ENCODE measurements around the gene ARMC8.
A peak's percentile ranks its signal among the peaks of the same experiment; 100 is the strongest.
"Not testable (repeated sequence)": the region's sequence is repeated elsewhere in the genome, so short reads cannot be mapped to it uniquely, and the experiment has no call there.

Gene ARMC8, protein sequence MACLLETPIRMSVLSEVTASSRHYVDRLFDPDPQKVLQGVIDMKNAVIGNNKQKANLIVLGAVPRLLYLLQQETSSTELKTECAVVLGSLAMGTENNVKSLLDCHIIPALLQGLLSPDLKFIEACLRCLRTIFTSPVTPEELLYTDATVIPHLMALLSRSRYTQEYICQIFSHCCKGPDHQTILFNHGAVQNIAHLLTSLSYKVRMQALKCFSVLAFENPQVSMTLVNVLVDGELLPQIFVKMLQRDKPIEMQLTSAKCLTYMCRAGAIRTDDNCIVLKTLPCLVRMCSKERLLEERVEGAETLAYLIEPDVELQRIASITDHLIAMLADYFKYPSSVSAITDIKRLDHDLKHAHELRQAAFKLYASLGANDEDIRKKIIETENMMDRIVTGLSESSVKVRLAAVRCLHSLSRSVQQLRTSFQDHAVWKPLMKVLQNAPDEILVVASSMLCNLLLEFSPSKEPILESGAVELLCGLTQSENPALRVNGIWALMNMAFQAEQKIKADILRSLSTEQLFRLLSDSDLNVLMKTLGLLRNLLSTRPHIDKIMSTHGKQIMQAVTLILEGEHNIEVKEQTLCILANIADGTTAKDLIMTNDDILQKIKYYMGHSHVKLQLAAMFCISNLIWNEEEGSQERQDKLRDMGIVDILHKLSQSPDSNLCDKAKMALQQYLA

GRCh38 chr3:138187296-138188012, at the start of gene ARMC8:
TSS of gene ARMC8 (plus strand) at chr3:138187301. CDS start at chr3:138187555, 254 bp downstream.
- peak in 1 of 2 donors; percentile 6 for DNase-seq (ENCODE audit: low read depth in 2 of 2)

DNA sequence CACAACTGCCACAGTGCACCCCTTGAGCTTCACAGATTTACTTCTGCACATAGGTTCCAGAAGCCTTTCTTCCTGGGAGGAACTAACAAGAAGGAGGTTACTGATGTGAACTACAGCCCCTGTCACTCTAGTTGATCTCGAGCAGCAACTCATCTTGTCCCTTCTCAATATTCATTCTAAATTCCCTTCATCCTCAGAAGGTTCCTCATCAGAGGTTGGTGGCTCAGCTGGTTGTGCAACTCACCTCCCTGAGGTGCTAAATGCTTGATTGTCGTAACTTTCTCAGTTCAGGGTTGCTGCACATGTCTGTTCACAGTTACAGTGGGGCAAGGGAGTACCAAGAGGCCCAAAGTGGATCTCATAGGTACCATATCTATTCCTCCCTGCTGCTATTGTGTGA, 49.2 kb upstream of the ARMC8 start:
- no peak for DNase-seq (ENCODE audit: low read depth in 2 of 2)

DNA sequence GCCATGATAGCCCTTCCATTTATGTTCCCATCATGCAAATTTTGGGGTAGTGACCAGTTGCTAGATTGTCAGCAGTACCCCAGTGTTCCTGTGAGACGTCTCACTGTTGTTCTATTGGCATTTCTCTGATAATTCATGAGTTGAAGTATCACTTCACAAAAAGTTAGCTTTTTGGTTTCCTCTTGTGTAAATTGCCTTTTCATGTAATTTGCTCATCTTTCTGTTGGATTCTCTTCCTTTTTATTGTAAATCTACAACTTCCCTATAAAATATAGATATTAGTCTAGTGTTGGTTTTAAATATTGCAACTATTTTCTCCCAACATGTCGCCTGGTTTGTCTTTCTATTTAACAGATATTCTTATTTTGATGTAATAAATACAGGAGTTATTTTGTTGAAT, 47.4 kb upstream of the ARMC8 start:
- no peak for DNase-seq (ENCODE audit: low read depth in 2 of 2)

- DNase-seq (ENCODE audit: low read depth in 2 of 2) = no peak
Observed at GRCh38 chr3:138140940-138141339, 46.2 kb upstream of the ARMC8 start.

- DNase-seq (ENCODE audit: low read depth in 2 of 2) = not testable (repeated sequence)
Observed at GRCh38 chr3:138142181-138142580, 44.9 kb upstream of the ARMC8 start.

GRCh38 chr3:138148503-138148902, 38.6 kb upstream of the ARMC8 start:
- DNase-seq (ENCODE audit: low read depth in 2 of 2) = no peak

DNA sequence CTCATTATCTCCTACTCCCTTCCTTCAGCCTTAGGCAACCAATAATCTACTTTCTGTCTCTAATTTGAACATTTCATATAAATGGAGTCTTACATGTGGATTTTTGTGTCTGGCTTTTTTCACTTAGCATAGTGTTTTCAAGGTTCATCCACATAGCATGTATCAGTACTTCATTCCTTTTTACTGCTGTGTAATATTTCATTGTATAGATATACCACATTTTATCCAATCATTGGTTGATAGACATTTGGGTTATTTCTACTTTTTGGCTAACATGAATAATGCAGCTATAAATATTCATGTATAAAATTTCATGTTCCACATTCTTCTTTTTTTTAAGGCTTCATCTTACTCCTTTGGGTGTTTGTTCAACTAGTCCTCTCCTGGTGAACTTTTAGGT, 32.6 kb upstream of the ARMC8 start:
- DNase-seq (ENCODE audit: low read depth in 2 of 2) = no peak

DNA sequence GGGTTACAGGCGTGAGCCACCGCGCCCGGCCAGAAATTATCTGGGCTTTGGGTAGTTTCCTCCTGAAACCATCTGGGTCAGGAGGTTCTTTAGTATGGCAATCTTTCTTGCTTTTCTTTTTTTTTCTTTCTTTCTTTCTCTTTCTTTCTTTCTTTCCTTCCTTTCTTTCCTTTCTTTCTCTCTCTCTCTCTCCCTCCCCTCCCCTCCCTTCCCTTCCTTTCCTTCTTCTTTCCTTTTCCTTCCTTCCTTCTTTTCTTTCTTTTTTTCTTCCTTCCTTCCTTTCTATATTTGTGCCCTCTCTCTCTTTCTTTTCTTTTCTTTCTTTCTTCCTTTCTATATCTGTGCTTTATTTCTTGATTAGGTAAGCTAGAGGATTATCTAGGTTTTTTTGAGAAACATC, 29.4 kb upstream of the ARMC8 start:
- DNase-seq (ENCODE audit: low read depth in 2 of 2) = no peak

GRCh38 chr3:138165061-138165460, 22.0 kb upstream of the ARMC8 start:
- DNase-seq (ENCODE audit: low read depth in 2 of 2) = no peak

- no peak for DNase-seq (ENCODE audit: low read depth in 2 of 2)
Observed at GRCh38 chr3:138172625-138173024, 14.5 kb upstream of the ARMC8 start.

DNA sequence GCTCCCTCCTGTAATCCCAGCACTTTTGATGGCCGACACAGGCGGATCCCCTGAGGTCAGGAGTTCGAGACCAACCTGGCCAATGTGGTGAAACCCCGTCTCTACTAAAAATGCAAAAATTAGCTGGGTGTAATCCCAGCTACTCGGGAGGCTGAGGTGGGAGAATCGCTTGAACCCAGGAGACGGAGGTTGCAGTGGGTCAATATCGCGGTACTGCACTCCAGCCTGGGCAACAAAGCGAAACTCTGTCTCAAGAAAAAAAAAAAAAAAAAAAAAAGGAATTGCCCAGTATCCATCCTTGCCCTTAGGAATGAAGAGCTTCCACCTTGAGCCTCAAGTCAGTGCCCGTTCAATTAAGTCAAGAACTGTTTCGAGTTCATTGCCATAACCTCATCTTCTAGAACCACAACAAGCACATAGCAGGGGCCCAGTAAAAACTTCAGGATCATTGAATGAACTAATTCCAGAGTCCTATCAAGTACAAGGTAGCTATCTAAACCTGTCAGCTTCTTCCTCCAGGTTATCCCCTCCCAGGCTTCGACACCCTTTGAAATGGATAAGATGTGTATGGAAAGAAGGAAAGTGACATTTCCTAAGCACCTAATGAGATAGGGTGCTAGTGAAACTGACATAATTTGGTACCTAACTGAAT, 13.2 kb upstream of the ARMC8 start:
- DNase-seq (ENCODE audit: low read depth in 2 of 2) = no peak

DNA sequence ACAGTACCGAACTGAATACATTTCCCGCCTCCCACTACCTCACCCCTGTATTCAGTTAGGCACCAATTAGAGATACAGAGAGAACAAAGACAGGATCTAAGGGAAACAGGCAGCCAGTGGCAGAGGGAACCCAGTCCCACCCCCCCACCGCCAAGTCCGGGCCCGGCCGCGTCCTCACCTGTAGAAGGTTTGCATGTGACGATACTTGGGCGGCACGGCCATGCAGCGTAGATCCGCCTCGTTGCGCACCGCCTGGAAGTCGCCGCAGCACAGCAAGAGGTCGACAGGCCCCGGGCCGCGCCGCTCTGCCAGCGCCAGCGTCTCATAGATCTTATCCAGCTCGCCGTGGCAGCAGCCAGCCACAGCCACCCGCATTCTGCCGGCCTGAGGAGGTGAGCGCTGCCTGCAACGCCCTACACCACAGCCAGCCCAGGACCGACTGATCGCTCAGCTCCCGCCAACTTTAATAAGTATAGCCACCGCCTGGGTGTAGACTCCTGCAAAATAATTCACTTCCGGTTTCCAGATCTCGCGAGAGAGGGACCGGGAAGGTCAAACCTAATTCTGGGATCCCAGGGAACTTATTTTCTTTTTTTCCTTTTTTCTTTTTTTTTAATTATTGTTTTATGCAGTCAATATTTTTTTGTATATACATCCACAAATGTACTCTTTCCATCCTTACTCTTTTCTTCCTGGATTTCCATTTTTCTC, 12.5 kb upstream of the ARMC8 start, which contains the start of gene DBR1:
TSS of gene DBR1 (minus strand) at position 501 of the 711 bp plus-strand sequence. CDS start at position 375, 126 bp downstream.
- peak; percentile 29 to 40 for DNase-seq (ENCODE audit: low read depth in 2 of 2)

- DNase-seq (ENCODE audit: low read depth in 2 of 2) = no peak
Observed at GRCh38 chr3:138180375-138181029, 6.6 kb upstream of the ARMC8 start.

- no peak for DNase-seq (ENCODE audit: low read depth in 2 of 2)
Observed at GRCh38 chr3:138184994-138185393, 2.1 kb upstream of the ARMC8 start.

DNA sequence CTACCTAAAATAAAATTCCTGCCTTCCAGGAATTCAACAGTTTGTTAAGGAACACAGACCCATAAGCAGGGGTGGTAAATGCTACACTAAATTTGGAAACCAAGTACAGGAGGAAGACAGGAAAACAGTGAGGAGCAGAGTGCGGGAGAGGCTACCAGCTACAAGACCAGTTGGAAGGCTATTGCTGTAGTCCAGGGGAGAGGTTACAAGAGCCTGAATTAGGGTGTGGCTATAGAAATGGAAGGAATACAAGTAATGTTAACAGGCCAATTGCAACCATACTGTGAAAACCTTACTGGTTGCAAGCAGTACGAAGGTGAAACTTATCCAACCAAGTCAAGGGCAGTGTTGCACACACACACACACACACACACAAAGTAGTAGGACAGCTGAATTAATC, 880 bp upstream of the ARMC8 start:
- DNase-seq (ENCODE audit: low read depth in 2 of 2) = no peak

GRCh38 chr3:138186803-138187295, 252 bp upstream of the ARMC8 start:
- peak; percentile 78 to 83 for DNase-seq (ENCODE audit: low read depth in 2 of 2)

GRCh38 chr3:138188013-138188730, 1.1 kb downstream of the ARMC8 start:
- no peak for DNase-seq (ENCODE audit: low read depth in 2 of 2)

DNA sequence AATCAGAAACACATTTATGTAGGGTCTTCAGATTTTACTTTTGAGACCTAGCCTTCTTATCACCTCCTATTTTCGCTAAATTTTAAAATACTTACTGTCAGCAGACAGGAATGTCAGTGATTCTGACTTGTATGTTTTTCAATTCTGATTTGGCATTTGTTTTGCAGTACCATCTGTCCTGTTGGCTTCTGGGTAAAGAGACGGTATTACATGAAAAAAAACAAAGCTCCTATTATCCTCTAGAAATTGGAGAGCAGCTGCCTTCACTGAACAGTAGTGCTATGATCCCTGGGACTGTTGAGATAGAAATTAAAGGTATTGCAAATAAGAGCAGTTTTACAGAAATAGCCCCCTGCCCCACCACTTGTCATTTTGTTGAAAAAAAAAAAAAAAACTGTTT, 8.4 kb downstream of the ARMC8 start:
- no peak for DNase-seq (ENCODE audit: low read depth in 2 of 2)

GRCh38 chr3:138196023-138196422, 8.9 kb downstream of the ARMC8 start:
- DNase-seq (ENCODE audit: low read depth in 2 of 2) = no peak

DNA sequence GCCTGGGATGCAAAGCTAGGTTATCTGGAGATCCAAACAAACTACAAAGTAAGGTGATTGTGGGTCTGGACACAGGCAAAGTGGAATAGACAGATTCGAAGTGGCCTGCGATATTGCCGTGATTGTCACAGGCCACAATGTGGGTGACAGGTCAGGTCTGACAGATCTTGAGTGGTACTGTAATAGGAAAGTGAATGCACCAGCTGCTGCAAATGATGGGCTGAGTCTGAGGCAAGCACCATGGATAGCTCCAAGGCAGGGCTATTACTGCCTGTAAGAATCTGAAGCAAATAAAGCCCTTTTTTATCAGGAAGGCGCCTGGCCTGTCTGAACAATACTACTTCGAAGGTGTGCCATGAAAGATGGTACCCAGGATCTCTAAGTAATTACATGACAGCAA, 10.0 kb downstream of the ARMC8 start:
- no peak for DNase-seq (ENCODE audit: low read depth in 2 of 2)

Data from stimulated activated CD8-positive, alpha-beta memory T cell treated with anti-CD3 and anti-CD28 coated beads, Interleukin-2, amount 100 ng/mL, for 1 hour (primary cell).